Upper lobe of left lung (tissue), 4 donors: ENCODE data around the gene RERE.

Experiments used
- POLR2A ChIP-seq, 4 donors: fragments of 450-650 bp; IDR thresholded peaks; one replicate each; pipeline ENCODE4 v1.5.1; 2016 to 2017; ENCODE audit warnings: antibody characterized with exemption in 4 of 4, mild to moderate bottlenecking in 2 of 4
- POLR2AphosphoS5 ChIP-seq, 2 donors: sonication (generic); formaldehyde crosslinking; IDR thresholded peaks; one replicate each; pipeline ENCODE4 v1.5.1; 2017; ENCODE audit warnings: antibody characterized with exemption in 2 of 2

GRCh38 chr1:8684590-8684989 is 132.8 kb downstream of the RERE start:
- no peak for TF ChIP-seq POLR2AphosphoS5 (IDR thresholded peaks at IDR 0.05)
- TF ChIP-seq POLR2A (IDR thresholded peaks at IDR 0.05): no peak
